ENCODE data around the gene CHST14.

CHST14 gene

DNA sequence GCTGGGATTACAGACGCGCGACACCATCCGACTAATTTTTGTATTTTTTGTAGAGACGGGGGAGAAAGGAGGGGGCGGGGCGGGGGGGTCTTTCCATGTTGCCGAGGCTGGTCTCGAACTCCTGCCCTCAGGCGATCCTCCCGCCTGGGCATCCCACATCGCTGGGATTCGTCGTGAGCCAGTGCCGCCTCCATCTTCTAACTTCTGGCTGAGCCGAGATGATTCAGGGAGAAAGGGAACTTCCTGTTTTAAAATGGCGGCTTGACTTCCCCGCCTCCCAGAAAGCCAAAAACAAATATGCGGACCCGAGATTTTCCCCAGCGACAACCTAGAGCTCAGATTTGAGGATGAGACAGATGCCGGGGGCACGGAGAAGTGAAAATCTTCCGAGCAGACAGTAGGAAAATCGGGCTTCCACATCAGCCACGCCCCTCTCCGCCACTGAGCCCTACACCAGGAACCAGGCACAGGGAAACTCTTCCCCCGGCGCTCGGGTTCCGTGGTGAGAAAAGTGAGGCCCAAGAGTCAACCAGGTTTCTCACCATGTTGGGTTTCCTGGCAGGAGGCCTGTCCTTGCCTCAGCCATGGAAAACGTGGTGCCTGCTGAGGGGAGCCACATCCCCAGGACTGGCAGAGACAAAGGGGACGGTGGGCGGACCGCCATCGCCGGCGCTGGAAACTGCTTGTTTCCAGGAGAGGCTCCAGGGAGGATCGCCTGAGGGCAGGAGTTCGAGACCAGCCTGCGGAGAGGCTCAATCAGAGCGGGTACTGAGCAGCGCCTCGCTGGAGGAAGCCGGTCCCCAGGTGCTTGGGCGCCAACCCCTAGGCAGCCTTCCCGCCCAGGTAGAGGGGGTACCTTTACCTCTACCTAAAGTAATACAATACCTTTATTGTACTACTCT lies 18.7 kb downstream of the CHST14 start:
- no peak for DNase-seq (ENCODE audit: low spot score)

DNA sequence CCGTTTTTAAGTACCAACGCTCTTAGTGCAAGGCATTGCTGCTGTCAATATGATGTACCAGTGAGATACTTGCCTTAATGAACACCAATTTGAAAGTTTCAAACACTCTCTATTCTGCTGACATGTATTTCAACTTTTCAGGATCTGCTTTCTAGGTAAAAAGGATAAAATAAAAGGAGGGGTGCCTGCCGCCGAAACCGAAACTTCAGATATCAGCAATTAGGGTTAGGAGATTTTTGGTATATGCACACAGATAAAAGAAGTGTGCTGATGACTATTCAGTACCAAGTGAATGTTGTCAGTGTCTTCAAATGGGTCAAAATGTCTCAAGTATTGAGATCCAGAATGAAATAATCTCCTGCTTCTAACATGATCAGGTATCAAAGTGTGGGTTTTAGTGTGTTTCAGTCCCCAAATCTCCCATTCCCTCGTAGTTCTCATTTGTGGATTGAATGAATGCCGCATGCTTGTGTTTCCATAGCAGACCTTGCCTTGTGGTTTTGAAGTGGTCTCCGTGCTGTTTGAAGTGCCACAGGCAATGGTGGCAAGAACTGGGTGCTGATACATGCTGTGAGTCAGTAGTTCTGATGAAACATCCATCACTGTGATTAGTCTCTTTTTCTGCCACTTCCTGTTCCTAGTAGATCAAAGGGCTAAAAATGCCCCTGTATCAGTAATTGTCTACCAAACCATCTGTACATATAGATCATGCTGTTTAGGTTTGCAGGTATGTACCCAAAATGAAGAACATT lies 22.5 kb downstream of the CHST14 start:
- DNase-seq (ENCODE audit: low spot score): no peak

DNA sequence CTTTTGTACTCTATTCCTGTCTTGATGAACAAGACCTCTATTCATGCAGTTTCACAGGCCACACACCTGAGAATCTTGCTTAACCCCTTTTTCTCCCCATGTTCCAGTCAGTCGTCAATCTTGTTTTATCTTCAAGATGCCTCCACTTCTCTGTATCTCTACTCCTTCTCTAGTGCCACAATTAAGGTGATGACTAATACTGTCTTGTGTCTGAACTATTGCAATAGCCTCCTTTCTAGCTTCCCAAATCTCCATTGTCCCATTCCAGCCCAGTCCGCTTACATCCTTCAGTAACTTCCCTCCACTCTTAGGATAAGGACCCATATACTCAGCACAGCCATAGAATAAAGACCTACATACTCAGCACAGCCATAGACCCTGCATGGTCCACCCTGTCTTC lies 24.7 kb downstream of the CHST14 start:
- DNase-seq (ENCODE audit: low spot score): no peak

DNA sequence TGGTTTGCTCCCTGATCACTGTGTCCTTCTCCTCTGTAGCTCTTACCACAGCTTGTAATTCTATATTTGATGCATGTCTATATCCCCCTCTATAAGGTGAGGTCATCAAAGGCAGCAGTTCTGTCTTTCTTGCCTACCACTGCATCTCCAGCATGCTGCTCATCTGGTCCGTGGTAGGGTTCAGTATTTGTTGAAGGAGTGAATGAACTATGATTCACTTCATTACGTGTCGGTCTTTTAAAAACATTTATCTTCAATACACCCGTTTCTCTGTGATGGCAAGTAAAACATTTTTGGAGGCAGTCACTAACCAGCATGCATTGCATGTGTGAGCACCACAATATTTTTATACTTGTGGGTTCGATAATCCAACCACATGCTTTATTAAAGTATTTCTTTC lies 27.6 kb downstream of the CHST14 start:
- no peak for DNase-seq (ENCODE audit: low spot score)

DNA sequence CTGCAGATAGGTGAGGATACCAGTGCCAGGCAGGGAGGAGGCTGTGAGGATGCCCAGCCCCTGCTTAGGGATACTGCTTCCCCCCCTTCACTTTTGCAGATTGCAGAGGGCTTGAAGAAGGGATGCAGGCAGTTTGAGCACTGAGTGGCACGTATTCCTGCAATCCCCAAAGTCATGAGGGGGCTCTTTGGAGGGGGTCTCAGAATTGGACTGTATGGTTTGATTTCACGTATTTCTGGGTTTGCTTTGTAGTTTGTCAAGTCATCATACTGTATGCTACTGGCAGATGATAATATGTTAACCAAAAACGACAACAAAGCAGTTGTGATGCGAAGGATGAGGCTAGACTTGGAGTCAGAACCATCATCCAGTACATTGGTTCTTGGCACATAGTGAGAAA lies 28.1 kb downstream of the CHST14 start:
- DNase-seq (ENCODE audit: low spot score): no peak

DNA sequence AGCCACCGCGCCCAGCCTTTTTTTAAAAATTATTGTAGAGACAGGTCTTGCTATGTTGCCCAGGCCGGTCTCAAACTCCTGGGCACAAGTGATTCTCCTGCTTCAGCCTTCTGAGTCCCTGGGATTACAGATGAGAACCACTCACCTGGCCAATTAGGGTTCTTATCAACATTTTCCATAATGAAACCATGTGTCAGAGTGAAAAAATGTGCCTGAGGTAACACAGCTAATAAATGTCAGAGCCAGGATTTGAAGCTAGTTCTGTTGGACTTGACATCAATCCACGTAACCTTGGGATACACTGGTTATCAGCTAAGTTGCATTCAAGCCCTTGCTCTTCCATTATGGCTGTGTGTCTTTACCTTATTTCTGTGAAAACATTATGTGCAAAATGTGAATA lies 29.1 kb downstream of the CHST14 start:
- DNase-seq (ENCODE audit: low spot score): no peak

DNA sequence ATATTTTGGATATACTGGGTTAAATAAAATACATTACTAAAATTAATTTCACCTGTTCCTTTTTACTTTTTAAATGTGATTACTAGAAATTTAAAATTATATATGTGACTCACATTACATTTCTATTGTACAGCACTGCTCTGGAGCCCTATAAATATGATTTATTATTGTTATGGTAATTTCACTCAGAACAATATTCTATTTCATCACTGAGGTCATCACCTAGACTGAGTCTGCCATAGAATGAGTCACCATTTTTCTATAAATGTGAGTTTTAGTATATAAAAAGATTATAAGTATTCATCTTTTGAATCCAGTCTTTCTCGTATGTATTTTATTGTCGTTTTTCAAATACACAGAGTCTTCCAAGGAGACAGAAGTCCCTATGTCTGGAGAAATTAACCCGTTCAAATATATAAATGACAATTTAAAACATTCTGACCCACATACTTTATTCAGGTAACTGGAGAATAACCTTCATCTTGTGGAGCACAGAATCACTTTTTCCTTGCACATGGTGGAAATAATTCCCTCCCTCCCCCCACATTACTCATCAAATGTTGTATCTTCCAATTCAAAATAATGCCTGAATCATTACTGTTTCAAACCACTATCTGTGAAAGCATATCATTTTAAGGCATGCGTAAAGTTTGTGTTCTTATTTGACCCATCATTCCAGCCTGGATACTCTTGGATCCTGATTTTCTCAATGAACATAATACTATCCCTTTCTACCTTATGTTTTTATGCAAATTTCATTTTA lies 30.0 kb downstream of the CHST14 start:
- no peak for DNase-seq (ENCODE audit: low spot score)

DNA sequence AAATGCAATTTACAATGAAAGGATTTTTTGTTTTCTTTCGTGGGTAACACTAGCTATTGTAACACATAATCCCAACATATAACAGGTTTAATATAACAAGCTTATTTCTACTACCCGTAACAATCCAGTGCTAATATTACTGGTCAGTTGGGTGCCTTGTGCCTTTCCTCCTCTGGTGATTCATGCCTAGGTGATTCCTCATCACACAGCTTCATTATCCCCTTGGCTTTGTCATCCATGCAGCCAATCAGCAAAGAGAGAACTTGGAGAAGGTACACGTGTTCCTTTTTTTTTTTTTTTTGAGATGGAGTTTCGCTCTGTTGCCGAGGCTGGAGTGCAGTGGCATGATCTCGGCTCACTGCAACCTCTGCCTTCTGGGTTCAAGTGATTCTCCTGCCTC lies 30.7 kb downstream of the CHST14 start:
- no peak for DNase-seq (ENCODE audit: low spot score)

DNA sequence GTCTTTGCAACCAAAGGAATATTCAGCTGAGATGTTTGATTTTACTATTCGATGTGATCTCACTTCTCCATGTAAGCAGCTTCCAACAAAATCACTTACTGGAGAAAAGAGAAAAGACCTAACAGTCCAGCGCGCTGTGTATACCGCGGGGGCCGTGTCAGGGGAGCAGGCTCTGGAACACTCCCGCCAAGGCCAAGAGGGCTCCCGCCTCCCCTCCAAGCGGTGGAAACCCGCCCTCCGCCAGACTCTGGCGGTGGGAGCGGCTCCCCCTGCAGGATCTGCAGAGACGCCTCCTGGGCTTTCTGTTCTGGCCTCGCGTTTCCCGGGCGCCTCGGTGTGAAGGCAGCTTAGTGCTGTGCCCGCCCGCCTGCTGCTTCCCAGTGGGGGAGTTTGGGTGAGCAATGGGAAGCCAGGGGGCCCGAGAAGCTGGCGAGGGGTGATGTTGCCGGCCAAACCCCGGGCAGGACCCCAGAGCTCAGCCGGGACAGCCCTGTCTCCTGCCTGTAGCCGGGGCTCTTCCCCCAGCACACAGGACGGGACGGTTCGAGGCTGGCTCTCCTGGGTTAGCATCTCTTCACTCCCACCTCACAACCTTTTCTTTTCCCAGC lies 36.3 kb downstream of the CHST14 start:
- DNase-seq (ENCODE audit: low spot score): peak; percentile 70

DNA sequence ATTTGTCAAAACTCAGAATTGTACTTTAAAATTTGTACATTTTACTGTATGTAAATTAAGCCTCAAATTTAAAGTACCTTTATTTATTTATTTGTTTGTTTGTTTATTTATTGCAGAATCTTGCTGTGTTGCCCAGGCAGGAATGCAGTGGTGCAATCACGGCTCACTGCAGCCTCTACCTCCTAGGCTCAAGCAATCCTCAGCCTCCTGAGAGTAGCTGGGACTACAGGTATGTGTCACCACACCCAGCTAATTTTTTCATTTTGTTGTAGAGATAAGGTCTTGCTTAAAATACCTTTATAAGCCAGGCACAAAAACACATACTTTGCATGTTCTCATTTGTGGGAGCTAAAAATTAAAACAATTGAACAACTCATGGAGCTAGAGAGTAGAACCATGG lies 37.4 kb downstream of the CHST14 start:
- no peak for DNase-seq (ENCODE audit: low spot score)

DNA sequence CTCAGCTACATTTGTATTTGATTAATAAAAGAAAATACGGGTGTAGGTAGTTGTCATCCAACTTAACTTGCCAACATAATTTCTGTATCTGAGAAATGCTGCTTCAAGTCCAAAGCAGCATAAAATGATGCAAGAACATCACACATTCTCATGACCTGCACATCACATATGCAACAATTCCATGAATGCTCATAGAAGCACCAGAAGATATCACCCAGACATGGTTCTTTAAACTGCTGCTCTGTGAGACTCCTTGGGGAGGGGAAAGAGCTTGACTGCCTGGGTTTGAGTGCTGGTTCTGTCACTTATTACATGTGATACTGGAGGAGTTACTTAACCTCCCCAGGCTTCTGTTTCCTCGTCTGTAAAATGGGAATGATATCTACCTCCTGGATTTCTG lies 39.4 kb downstream of the CHST14 start:
- no peak for DNase-seq (ENCODE audit: low spot score)

DNA sequence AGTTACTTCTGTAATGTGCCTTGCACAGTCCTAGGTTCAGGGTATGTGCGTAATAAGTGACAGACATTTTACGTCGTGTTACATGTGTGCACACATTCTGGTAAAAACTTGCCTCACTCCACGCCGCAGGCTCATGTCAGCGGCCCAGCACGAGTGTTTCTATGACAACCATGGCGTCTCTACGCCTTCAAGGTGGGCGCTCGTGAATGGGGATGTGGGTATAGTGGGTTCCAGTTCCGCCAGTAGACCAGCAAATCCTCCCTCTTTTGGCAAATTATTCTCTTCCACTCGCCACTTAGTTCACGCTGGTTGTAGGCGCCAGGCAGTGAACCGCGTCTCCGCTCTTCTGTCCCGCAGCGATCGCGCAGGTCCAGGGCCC lies 40.3 kb downstream of the CHST14 start:
- DNase-seq (ENCODE audit: low spot score): no peak

DNA sequence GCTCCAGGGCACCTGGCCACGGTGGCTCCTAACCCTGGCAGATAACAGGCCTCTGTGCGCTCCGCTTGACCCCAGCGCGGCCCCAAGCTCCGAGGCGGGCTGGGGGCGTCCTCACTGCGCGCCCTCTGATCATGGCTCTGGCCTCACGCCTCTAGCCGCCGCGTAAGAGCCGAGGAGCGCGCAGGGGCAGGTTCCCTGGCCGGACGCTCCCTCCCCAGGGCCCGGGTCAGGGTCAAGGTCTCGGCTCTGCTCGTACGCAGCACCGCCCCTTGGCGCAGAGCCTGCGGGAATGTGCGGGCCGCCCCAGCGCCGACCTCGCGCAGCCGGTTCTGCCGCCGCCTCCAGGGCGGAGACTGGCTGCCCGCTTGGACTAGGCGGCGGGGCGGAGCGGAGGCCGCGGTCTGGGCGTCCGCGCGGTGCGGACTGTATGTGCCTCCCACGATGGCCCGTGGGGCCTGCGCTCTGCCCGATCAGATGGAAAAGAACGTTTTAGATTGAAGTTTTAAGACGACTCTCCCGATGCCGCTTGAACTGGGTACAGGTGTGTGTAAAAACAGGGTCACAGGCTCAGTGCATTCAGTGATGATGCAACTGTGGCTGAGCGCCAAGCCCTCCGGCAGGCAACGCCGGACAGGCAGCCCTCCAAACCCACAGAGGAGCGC lies 40.8 kb downstream of the CHST14 start:
- DNase-seq (ENCODE audit: low spot score): peak; percentile 28

DNA sequence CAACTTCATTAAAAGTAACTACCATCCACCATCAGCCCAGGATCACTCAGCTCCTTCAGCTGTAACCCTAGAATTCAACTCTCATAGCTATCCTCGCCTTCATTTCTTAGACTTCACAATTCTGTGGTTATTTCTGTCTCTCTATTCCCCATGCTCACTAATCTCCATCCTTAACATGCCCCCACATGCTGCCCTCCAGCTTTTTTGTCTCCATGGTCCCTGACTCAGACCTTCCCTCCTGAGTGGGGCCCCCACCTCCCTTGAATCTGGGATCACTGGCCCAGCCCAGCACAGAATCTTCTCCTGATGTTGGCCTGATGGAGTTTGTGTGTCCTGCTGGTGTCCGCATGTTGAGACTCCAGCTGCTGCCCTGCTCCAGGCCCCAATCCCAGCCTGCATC lies 41.7 kb downstream of the CHST14 start:
- no peak for DNase-seq (ENCODE audit: low spot score)

DNA sequence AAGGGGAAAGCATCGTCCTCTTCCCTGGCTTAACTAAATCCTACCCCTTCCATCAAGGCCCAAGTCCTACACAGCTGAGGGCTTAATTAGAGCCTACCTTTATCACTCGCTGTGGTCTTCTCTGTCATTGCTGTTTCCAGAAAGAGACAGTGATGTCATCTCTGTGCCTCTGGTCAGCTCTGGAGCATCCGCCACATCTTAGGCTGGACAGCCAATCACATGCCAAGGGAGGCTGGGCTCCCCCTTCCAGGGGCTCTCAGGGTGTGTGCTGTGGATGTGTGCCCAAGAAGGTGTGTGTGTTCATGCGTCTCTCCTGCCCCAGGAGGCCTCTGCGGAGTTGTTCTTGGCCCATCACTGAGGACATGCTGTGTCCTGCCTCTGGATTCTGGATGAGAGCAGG lies 42.8 kb downstream of the CHST14 start:
- DNase-seq (ENCODE audit: low spot score): no peak

DNA sequence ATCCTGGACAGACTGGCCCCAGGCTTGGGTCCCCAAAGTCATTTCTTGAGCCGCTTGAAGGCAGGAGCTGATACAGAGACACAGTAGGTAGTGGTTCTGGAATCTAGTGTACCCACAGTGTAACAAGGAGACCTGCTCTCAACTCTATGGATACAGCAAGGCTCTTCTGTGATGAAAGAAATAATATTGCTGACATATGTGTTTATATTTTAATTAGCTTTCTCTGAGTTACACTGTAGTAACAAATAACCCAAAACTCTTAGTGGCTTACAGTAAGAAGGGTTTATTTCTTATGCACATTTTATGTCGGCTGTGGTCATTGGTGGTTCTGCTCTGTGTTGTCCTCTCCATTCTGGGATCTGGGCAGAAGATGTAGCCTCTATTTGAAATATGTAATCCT lies 45.5 kb downstream of the CHST14 start:
- no peak for DNase-seq (ENCODE audit: low spot score)
